Measurements from ENCODE around the gene CPE.

GRCh38 chr4:165505958-165506837, 127.4 kb downstream of the CPE start:
- TF ChIP-seq CTCF (IDR thresholded peaks at IDR 0.05) (no peak), EZH2 (IDR thresholded peaks at IDR 0.05) (no peak)
